Peyer's patch (tissue), 4 donors: ENCODE results near the gene PRICKLE2.

ENCODE experiments used
- CTCF ChIP-seq, 6 experiments: fragments of 450-650 bp in 4 of 6; fragments of 200-600 bp in 2 of 6; sonication (generic) in 1 of 6; IDR thresholded peaks; one replicate each; pipeline ENCODE4 v1.5.1; 2017 to 2019; ENCODE audit warnings: antibody characterized with exemption in 6 of 6, mild to moderate bottlenecking in 3 of 6, moderate library complexity in 1 of 6
- POLR2A ChIP-seq, 2 donors: fragments of 450-650 bp; IDR thresholded peaks; one replicate each; pipeline ENCODE4 v1.5.1; 2017; ENCODE audit warnings: antibody characterized with exemption in 2 of 2, mild to moderate bottlenecking in 2 of 2, moderate library complexity in 2 of 2

GRCh38 chr3:64120876-64121275 is 104.4 kb downstream of the PRICKLE2 start:
- TF ChIP-seq CTCF (IDR thresholded peaks at IDR 0.05) (no peak), POLR2A (IDR thresholded peaks at IDR 0.05) (no peak)
